NCI-H2196 (cell line): ENCODE results near the gene SLC16A13.

ENCODE experiments used
- DNase-seq: peaks from one replicate; lab custom pipeline; 2025; ENCODE audit not compliant: unreplicated experiment; lab: John Stamatoyannopoulos, UW

SLC16A13 gene

GRCh38 chr17:7011942-7012254, 23.9 kb upstream of the SLC16A13 start:
- DNase-seq: no peak

- peak; percentile 86 for DNase-seq
These were observed 21.4 kb upstream of the SLC16A13 start for GRCh38 chr17:7014261-7014994.

DNA sequence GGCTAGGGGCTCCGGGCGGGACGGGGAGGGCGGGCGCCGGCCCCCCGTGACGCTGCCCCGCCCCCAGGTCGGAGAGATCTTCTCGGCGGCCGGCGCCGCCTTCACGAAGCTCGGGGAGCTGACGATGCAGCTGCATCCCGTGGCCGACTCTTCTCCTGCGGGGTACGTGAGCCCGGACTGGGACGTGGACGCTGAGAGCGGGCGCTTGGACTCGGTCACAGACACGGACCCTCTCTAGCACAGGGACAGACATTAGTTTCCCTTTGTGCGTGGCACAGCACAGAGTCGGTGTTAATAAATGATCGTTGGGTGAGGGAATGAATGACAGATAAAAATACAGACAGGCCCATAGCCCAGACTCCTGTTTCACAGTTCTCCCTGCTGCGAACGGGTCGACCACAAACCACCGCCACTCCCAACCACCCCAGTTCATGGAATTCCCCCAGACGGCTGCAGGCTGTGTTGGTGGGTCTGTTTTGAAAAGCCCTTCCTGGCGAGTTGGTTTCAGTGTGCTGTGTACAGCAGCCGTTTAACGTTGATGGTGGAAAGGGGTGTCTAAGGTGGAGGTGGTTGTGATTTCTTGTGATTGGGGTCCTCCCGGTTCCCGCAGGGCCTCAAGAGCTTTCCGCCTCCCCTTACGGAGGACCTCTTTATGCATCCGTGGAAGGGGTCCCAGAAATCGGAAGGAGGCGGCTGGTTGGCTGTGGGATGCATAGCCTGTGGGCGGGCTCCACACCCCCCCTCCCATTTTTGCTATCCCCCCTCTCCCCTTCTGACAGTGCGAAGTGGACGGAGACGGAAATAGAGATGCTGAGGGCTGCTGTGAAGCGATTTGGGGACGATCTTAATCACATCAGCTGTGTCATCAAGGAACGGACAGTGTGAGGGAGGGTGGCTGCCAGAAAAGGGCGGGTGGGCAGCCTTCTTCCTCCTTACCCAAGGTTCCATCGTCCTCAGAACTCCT, 20.5 kb upstream of the SLC16A13 start:
- no peak for DNase-seq

DNA sequence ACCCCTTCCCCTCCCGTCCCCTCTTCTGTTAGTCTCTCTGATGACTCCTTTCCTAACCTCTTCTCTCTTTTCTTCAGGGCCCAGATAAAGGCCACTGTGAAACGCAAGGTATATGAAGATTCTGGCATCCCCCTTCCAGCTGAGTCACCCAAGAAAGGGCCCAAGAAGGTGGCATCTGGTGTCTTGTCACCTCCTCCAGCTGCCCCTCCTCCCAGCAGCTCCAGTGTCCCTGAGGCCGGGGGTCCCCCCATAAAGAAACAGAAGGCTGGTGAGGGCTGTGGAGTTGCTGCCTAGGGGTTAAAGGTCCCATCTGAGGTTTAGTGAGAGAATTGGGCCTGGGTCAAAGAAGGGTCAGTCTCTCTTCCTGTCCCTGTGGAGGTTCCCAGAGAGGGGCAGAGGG, 19.4 kb upstream of the SLC16A13 start:
- no peak for DNase-seq

GRCh38 chr17:7016886-7017826, 18.7 kb upstream of the SLC16A13 start:
- DNase-seq: no peak

- no peak for DNase-seq
These were observed 18.0 kb upstream of the SLC16A13 start for GRCh38 chr17:7017827-7018200.

GRCh38 chr17:7018331-7018964, 17.4 kb upstream of the SLC16A13 start:
- peak; percentile 36 for DNase-seq

GRCh38 chr17:7019367-7019766, 16.4 kb upstream of the SLC16A13 start:
- no peak for DNase-seq

- peak; percentile 47 for DNase-seq
These were observed 15.8 kb upstream of the SLC16A13 start for GRCh38 chr17:7019839-7020519.

DNA sequence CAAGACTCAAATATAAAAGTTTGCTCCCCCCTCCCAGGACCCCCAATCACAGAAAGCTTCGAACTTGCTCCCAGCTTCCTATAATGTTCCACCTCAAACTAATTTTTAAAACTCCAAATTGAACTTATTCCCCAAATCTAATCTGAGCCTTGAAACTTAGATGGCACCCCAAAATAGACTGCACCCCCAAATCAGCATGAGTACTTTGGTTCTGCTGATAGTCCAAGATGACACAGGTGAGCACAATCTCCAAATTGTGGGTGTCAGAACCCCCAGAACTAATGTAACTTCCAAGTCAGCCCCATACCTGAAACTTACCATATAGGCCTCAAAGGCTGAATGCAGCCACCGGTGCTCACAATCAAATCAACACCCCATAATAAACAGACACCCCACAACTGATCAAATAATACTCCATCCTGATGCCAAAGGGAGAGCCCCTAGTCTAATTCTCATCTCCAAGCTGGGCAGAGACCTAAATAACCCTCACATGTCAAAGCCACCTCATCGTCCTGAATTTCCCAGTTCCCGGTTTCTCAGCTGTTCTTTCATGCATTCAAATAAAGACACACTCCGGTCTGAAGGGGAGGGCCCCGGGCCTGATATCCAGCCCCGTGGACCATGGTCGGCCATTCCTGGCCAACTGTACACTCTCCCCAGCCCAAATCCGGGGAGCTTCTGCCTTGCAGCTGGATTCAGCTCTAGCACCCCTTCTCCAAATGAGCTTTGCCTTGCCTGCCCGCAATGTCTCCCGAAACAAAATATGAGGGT, 14.7 kb upstream of the SLC16A13 start:
- DNase-seq: no peak

DNA sequence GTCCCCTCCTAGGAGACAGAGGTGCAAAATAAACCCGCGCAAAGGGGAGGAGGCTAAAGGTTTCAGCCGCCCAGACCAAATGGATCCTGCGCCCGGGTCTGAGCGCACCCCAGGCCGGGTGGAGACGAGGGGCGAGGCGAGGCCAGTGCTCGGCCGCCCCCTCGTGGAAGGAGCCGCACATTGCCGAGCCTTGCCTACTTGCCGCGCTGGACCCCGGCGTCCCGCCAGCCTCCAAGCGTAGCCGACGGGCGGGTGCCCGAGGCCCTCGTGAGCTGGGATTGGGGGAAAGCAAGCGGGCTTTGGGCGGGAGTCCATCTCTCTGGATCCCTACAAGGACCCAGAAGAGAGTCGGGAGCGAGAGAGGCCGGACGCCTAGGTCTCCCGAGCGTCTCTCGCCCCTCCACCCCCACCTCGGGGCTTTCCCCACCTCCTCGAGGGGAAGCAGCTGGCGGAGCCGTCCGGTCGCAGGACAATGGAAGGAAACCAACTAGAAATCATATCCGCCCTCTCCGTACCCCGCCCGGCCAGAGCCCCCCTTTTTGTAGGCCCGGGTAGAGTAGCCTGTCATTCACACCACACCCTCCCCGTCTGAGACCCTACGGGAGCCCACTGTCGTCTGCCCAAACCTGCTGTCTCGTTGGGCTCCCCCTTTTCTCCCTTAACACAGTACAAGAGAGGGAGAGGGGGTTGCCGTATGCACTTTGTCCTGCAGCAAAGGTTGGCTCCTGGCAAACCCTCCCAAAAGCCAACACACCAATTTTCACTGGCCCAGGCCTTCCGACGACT, 13.6 kb upstream of the SLC16A13 start:
- peak; percentile 75 for DNase-seq

DNA sequence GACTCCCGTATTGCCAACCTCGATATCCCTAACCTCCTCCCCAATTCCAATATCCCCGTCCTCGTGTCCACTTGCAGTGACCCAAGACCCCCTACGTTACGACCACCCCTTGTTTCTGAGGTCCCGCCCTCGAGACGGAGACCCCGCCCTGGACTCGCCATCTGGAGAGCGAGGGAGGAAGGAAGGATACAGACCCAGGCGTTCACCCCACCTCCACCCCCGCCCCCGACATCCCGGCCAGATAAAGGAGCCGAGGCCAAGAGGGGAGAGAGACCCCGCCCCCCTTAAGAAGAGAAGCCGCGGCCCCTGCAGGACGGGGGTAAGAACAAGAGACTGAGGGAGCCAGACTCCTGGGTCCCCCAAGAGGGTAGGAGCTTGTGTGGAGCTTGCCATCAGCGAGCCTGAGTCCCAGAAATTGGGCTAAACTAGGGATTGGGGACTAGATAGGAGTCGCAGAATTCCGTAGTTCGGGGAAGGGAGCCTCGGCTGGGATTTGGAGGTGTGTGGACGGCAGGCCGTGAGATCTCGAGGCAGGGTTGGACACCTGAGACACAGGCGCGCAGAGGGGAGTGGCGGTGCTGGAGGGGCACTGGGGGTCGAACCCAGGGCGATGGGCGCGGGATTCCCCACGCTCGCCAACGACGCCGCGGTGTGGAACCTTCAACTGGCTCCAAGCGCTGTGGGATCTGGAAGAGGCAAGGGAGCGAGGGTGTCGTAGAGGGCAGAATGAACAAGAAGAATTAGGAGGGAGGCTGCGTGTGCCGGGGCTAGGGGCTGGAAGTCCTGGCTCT, 12.8 kb upstream of the SLC16A13 start, which contains the start of gene BCL6B:
Gene BCL6B (plus strand): TSS at position 270 of the 791 bp plus-strand sequence. CDS start 622 bp downstream, outside the sequence.
- no peak for DNase-seq

DNA sequence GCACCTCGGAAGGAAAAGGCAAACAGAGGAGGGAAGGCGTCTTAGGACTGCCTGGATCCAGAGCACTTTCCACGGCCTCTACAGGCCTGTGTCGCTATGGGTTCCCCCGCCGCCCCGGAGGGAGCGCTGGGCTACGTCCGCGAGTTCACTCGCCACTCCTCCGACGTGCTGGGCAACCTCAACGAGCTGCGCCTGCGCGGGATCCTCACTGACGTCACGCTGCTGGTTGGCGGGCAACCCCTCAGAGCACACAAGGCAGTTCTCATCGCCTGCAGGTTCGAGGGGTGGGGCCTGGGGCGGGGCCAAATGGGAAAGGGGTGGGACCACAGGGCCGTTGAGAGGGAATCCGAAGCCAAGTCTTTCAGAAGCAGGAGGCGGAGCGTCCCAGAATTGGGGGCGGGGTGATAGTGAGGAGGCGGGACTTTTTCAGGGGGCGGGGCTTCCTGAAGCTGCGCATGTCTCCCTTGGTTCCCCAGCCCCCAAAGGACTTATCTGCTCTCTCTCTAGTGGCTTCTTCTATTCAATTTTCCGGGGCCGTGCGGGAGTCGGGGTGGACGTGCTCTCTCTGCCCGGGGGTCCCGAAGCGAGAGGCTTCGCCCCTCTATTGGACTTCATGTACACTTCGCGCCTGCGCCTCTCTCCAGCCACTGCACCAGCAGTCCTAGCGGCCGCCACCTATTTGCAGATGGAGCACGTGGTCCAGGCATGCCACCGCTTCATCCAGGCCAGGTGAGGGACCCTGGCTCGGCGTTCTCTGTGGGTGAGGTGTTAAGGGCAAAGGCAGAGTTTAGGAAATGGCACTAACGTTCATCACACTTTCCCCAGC, 12.0 kb upstream of the SLC16A13 start:
- no peak for DNase-seq

DNA sequence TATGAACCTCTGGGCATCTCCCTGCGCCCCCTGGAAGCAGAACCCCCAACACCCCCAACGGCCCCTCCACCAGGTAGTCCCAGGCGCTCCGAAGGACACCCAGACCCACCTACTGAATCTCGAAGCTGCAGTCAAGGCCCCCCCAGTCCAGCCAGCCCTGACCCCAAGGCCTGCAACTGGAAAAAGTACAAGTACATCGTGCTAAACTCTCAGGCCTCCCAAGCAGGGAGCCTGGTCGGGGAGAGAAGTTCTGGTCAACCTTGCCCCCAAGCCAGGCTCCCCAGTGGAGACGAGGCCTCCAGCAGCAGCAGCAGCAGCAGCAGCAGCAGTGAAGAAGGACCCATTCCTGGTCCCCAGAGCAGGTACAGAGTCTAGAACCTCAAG, 11.4 kb upstream of the SLC16A13 start:
- DNase-seq: no peak

- DNase-seq: no peak
These were observed 10.6 kb upstream of the SLC16A13 start for GRCh38 chr17:7025245-7025644.

GRCh38 chr17:7026471-7027115, 9.2 kb upstream of the SLC16A13 start:
- DNase-seq: no peak
